ENCODE results near the gene POLD4. TPM values are rescaled to one million over a fixed set of nuclear protein-coding genes. Genes with fewer than 3 reads are reported as not detected.

The POLD4 gene
- total RNA-seq, 1 experiment from 2014 or later = 95.1 TPM

GRCh38 chr11:67400942-67401494 is 47.7 kb upstream of the POLD4 start:
- H3K4me3 Mint-ChIP-seq (ENCODE audit: low read depth, unreplicated experiment) = peak overlapping the region; percentile 69
- CTCF ChIA-PET = interaction anchor here (0.6 to 2.1 kb wide), 16 partner anchors 9 to 228 kb away, joined by 3 to 12 read pairs (median 4); partner anchors contain the start of genes AIP, PITPNM1, POLD4 and RAD9A
- H3K9me3 Mint-ChIP-seq (ENCODE audit: low read depth, unreplicated experiment) = no peaks in the 10 kb centered on the region

GRCh38 chr11:67400251-67400941 is 47.0 kb upstream of the POLD4 start:
- Mint-ChIP-seq H3K27ac (ENCODE audit: unreplicated experiment) (no peak overlapping the region), H3K4me3 (ENCODE audit: low read depth, unreplicated experiment) (peak overlapping the region; percentile 69), H3K27me3 (ENCODE audit: unreplicated experiment) (no peaks in the 10 kb centered on the region), H3K36me3 (ENCODE audit: insufficient read depth, unreplicated experiment) (peaks cover 48% of the 10 kb centered on the region), H3K9me3 (ENCODE audit: low read depth, unreplicated experiment) (no peaks in the 10 kb centered on the region), H3K4me1 (ENCODE audit: low read depth, unreplicated experiment) (no peaks in the 10 kb centered on the region)
- intact Hi-C loops (cut with micrococcal nuclease; ENCODE audit: unreplicated experiment) = no loop called here
- no peak for DNase-seq
- CTCF ChIA-PET = interaction anchor here (1.5 to 2.1 kb wide), 4 partner anchors 9 to 68 kb away, joined by 8 to 12 read pairs (median 9); partner anchors contain the start of genes POLD4 and RAD9A
- no TSS peak for BruUV-seq (replicated peaks)
- TF ChIP-seq CTCF (IDR thresholded peaks at IDR 0.05; ENCODE audit: unreplicated experiment) = no peak

More at GRCh38 chr11:67400942-67401494, 47.7 kb upstream of the POLD4 start:
- Mint-ChIP-seq H3K36me3 (ENCODE audit: insufficient read depth, unreplicated experiment) (peaks cover 45% of the 10 kb centered on the region), H3K4me1 (ENCODE audit: low read depth, unreplicated experiment) (no peaks in the 10 kb centered on the region), H3K27me3 (ENCODE audit: unreplicated experiment) (no peaks in the 10 kb centered on the region), H3K27ac (ENCODE audit: unreplicated experiment) (no peak overlapping the region)
- DNase-seq = no peak
- TF ChIP-seq CTCF (IDR thresholded peaks at IDR 0.05; ENCODE audit: unreplicated experiment) = no peak
- intact Hi-C loops (cut with micrococcal nuclease; ENCODE audit: unreplicated experiment) = no loop called here
- BruUV-seq (replicated peaks) = TSS peak; percentile 45

GRCh38 chr11:67398661-67399563 is 45.6 kb upstream of the POLD4 start:
- Mint-ChIP-seq H3K4me1 (ENCODE audit: low read depth, unreplicated experiment) (peaks cover 4% of the 10 kb centered on the region), H3K27ac (ENCODE audit: unreplicated experiment) (no peak overlapping the region), H3K9me3 (ENCODE audit: low read depth, unreplicated experiment) (no peaks in the 10 kb centered on the region), H3K4me3 (ENCODE audit: low read depth, unreplicated experiment) (no peak overlapping the region), H3K36me3 (ENCODE audit: insufficient read depth, unreplicated experiment) (peaks cover 54% of the 10 kb centered on the region), H3K27me3 (ENCODE audit: unreplicated experiment) (no peaks in the 10 kb centered on the region)
- TF ChIP-seq CTCF (IDR thresholded peaks at IDR 0.05; ENCODE audit: unreplicated experiment) = no peak
- intact Hi-C loops (cut with micrococcal nuclease; ENCODE audit: unreplicated experiment) = no loop called here
- BruUV-seq (replicated peaks) = no TSS peak
- CTCF ChIA-PET = no interaction called here
- no peak for DNase-seq

- BruUV-seq (replicated peaks) = no TSS peak
- no peak for TF ChIP-seq CTCF (IDR thresholded peaks at IDR 0.05; ENCODE audit: unreplicated experiment)
- CTCF ChIA-PET = no interaction called here
- peaks cover 60% of the 10 kb centered on the region for H3K36me3 Mint-ChIP-seq (ENCODE audit: insufficient read depth, unreplicated experiment)
- no peak overlapping the region for H3K27ac Mint-ChIP-seq (ENCODE audit: unreplicated experiment)
- H3K9me3 Mint-ChIP-seq (ENCODE audit: low read depth, unreplicated experiment) = no peaks in the 10 kb centered on the region
- peaks cover 10% of the 10 kb centered on the region for H3K4me1 Mint-ChIP-seq (ENCODE audit: low read depth, unreplicated experiment)
- no peaks in the 10 kb centered on the region for H3K27me3 Mint-ChIP-seq (ENCODE audit: unreplicated experiment)
- DNase-seq = no peak
- H3K4me3 Mint-ChIP-seq (ENCODE audit: low read depth, unreplicated experiment) = no peak overlapping the region
- intact Hi-C loops (cut with micrococcal nuclease; ENCODE audit: unreplicated experiment) = no loop called here
Measured at GRCh38 chr11:67397986-67398660, 44.8 kb upstream of the POLD4 start.
